GM10248 (cell line): ENCODE measurements around the gene DAP3.
"Not testable (repeated sequence)": the region's sequence is repeated elsewhere in the genome, so short reads cannot be mapped to it uniquely, and the experiment has no call there.

Experiments used
- CTCF ChIA-PET: fragments of 300-600 bp; sonication (Branson Sonifier 250); formaldehyde crosslinking; extraction: SDS; loops from one replicate; lab custom pipeline; 2021; ENCODE audit warnings: antibody characterized with exemption; lab: Yijun Ruan, JAX
- POLR2A ChIA-PET: fragments of 350-650 bp; sonication (Branson Sonifier 250); formaldehyde crosslinking; extraction: SDS; loops from one replicate; lab custom pipeline; 2020; ENCODE audit warnings: antibody characterized with exemption; lab: Yijun Ruan, JAX
- DNase-seq: peaks from one replicate; pipeline ENCODE4 v3.0.0; 2012; ENCODE audit errors: extremely low spot score
- TF ChIP-seq, protein P1 (sequence below): IDR thresholded peaks from 2 replicates; pipeline ENCODE4 v1.5.1; 2012; ENCODE audit warnings: mild to moderate bottlenecking, low read depth; ENCODE audit errors: extremely low read depth, missing control alignments, control extremely low read depth

Gene DAP3

DNA sequence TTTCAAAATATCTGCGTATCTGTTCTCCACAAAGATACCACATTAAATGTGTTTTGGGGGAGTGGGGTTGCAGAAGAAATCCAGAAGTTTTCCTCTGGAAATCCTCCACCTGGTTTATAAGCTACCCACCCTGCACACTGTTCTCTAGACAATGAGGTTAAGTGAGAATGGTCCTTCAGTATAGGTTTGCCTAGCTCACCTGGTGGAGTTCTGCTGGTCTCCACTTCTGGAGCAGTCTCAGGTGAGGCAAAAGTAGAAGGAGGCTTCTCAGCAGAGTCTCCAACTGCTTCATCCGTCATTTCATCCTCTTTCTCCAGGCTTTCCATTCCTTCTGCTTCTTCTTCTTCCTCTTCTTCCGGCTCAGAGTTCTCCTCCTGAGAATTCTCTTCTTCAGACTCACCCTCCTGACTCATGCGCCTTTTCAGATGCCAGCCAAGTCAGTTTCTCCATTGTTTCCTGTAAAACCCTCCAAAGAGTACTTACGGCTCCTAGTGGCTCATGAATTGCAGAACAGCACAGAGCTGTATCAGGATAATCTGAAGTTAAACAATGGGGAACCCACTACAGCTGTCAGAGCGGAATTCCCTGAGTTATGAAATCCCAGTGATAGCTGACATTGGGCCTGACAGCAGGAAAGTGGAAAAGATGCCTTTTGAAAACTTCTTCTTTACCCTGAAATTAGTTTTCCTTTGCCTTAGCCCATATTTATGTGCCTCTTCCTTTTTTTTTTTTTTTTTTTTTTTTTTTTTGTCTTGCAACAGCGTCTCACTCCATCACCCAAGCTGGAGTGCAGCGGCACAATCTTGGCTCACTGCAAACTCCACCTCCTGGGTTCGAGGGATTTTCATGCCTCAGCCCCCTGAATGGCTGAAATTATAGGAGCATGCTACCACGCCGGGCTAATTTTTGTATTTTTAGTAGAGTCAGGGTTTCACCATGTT, 40.4 kb upstream of the DAP3 start:
- ChIA-PET POLR2A (interaction anchor here (0.7 kb wide), 1 partner anchor 163 kb away, joined by 5 read pairs; no protein-coding TSS in a partner anchor), CTCF (no interaction called here)
- DNase-seq = no peak
- TF ChIP-seq, protein P1, sequence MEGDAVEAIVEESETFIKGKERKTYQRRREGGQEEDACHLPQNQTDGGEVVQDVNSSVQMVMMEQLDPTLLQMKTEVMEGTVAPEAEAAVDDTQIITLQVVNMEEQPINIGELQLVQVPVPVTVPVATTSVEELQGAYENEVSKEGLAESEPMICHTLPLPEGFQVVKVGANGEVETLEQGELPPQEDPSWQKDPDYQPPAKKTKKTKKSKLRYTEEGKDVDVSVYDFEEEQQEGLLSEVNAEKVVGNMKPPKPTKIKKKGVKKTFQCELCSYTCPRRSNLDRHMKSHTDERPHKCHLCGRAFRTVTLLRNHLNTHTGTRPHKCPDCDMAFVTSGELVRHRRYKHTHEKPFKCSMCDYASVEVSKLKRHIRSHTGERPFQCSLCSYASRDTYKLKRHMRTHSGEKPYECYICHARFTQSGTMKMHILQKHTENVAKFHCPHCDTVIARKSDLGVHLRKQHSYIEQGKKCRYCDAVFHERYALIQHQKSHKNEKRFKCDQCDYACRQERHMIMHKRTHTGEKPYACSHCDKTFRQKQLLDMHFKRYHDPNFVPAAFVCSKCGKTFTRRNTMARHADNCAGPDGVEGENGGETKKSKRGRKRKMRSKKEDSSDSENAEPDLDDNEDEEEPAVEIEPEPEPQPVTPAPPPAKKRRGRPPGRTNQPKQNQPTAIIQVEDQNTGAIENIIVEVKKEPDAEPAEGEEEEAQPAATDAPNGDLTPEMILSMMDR = no peak

DNA sequence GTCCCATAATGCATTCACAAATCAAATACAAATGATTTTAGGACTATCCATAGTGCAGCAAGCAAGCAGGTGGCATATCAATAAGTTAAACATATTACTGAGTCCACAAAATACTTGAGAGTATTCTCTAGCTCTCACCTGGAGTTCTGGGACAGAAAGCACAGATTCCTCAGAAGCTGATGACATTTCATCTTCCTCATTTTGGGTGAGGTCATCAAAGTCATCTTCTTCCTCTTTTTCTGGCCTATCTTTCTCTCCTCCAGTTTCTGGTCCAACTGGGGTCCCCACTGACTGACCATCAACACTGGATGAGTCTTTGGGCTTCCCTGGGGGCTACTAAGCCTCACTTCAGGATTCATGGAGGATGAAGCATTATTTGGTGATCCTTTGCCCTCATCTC, 39.2 kb upstream of the DAP3 start:
- ChIA-PET CTCF (no interaction called here), POLR2A (no interaction called here)
- no peak for DNase-seq
- TF ChIP-seq, protein P1 = no peak

DNA sequence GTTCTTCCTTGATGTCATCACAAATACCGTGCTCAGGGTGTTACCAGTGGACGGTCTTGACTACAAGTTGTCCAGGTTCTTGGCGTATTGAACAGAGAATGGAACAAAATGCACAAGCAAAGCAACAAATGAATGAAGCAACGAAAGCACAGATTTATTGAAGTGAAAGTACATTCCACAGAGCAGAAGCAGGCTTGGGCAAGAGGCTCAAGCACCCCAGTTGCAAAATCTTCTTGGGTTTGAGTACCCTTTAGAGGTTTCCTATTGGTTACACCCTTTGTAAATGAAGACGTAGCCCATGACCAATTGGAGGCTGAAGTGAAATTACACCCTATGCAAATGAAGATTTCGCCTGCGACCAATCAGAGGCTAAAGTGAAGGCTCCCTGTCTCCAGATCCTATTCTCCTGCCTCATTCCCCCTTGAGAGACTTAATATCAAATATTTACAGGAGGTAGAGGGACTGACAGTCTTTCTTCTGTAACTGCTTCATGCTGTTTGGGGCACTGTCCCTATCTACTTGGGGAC, 38.6 kb upstream of the DAP3 start:
- ChIA-PET POLR2A (no interaction called here), CTCF (interaction anchor here (1.5 kb wide), 1 partner anchor 26 kb away, joined by 4 read pairs; no protein-coding TSS in a partner anchor)
- TF ChIP-seq, protein P1 = no peak
- no peak for DNase-seq

DNA sequence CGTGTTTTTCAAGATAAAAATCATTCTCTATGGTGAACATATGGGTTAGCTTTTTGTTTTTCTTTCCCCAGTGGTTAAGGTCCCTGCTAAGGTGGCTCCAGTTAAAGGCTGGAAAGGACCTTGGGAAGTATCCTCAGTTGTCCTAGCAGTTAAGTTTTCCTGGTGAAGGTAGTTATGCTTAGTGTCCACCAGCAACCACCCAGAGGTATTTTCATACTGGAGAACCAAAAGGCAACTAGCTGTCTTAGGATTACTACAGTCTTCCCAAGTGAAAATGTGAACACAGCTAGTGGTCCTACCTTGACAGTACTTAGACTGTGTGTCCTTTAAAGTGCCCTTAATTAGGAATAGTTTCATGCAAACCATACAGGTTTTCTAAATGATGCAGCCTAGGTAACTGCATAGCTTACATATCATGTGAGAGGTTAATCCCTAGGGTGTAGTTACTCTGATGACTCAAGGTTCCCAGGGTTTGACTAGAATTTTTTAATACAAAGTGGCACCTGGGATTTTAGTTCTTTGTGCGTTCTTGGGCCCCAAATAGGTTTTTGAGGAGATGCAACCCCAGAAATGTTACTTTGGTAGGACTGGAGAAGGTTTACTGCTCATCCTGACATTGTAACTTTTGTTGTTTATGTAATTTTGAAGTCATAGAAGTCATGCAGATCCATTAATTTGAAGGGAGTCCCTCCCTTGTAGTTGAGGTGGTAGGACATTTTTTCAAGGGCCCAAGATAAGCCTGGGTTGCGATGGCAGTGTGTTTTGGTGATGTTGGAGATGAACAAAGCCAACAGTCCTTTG, 36.8 kb upstream of the DAP3 start:
- ChIA-PET CTCF (interaction anchor here (0.6 to 1.5 kb wide), 5 partner anchors 11 to 327 kb away, joined by 3 to 6 read pairs (median 3); no protein-coding TSS in a partner anchor), POLR2A (no interaction called here)
- DNase-seq = no peak
- TF ChIP-seq, protein P1 = no peak

DNA sequence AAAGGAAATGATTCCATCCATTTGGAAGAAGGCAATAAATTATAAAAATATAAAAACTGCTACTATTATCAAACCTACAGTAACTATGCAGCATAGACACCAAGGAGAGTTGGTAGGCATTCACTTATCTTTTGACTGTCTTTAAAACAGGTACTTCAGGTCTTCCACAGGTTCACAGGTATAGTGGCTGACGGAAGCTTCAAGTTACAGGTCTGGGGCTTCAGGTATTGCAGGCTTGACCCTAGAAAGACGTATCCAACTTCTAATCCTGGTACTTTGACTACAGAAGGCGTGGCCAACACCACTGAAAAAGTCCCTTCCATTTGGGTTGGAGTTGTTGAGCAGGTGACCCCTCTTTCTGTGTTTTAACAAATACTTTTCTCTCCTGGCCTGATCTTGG, 35.9 kb upstream of the DAP3 start:
- no peak for DNase-seq
- POLR2A ChIA-PET = no interaction called here
- CTCF ChIA-PET = no interaction called here
- TF ChIP-seq, protein P1 = no peak

DNA sequence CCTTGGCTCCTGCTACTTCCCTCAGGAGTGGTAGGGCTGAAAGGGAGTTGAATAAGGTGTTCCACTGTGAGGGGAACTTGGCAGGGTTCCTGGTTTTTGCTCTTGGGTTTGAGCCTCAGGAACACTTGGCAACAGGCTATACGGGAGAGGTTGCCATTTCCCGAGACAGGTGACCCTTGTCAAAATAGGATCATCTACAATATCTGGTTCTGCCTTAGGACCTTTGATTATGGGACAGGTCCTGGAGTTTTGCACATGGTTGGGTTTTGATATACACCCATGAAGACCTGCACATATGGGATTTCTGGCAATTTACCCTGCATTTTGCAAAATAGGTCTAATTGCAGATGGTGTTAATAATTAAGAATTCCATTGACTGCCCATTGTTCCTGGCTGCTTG, 31.4 kb upstream of the DAP3 start:
- POLR2A ChIA-PET = no interaction called here
- TF ChIP-seq, protein P1 = no peak
- no peak for DNase-seq
- CTCF ChIA-PET = no interaction called here

DNA sequence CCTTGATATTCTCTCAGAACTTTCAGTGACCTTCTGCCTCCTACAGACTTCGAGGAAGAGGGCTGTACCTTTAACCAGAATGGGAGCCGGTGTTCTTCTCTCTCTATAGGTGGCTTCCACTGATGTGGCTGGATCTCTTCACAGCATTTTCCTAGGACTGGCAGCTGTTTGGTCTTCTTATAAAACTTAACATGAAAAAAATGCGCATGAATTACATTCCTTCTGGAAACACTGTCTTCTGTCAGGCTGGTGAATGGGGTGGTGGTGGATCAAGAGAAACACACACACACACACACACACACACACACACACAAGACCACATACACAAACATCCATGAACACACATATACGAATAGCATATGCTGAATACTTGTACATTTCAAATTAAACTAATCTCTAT, 27.7 kb upstream of the DAP3 start:
- DNase-seq, POLR2A ChIA-PET, CTCF ChIA-PET: not testable (repeated sequence)
